Measurements from ENCODE around the gene KYAT1.

Gene KYAT1

GRCh38 chr9:128881884-128882676 is at the start of gene KYAT1, which contains the start of gene LRRC8A:
Gene KYAT1 (minus strand): TSS chr9:128881950. CDS start chr9:128845405, 36,545 bp downstream.
Gene LRRC8A (plus strand): TSS chr9:128882133. CDS start chr9:128907165, 25,032 bp downstream.
- DNase-seq (ENCODE audit: low spot score), result peak; percentile 98

DNA sequence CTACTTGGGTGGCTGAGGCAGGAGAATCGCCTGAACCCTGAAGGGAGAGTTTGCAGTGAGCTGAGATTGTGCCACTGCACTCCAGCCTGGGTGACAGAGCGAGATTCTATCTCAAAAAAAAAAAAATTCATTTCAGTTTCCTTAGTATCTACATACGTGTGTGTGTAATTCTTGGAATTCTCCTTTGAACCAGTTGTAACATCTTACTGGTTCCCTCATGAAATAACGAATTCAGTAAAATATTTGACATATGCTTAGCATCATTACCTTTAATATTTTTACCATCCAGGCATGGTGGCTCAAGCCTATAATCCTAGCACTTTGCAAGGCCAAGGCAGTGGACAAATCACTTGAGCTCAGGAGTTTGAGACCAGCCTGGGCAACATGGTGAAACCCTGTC is 47.8 kb upstream of the KYAT1 start:
- no peak for DNase-seq (ENCODE audit: low spot score)

DNA sequence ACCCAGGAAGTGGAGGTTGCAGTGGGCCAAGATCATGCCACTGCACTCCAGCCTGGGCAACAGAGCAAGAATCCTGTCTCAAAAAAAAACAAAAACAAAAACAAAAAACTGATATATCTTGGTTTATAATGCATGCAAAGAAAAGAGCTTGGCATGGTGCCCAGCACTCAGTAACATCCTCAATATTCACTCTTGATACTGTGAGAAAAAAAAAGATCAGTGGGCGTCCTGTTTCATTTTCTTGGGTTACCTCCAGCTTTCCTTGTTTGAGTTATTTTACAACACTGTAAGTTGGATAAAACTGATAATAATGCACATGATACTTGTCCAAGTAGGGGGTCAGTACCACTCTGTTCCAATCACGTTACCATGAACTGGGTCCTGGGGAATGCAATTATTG is 46.9 kb upstream of the KYAT1 start:
- no peak for DNase-seq (ENCODE audit: low spot score)

GRCh38 chr9:128927731-128928411 is 46.1 kb upstream of the KYAT1 start:
- DNase-seq (ENCODE audit: low spot score), result peak; percentile 41

GRCh38 chr9:128923493-128923883 is 41.7 kb upstream of the KYAT1 start:
- DNase-seq (ENCODE audit: low spot score), result no peak

- no peak for DNase-seq (ENCODE audit: low spot score)
These were observed 40.4 kb upstream of the KYAT1 start for GRCh38 chr9:128921881-128922763.

GRCh38 chr9:128920381-128921058 is 38.8 kb upstream of the KYAT1 start, which contains the start of gene PHYHD1:
Gene PHYHD1 (plus strand): TSS chr9:128920982. CDS start chr9:128922324, 1,342 bp downstream.
- DNase-seq (ENCODE audit: low spot score), result no peak

- DNase-seq (ENCODE audit: low spot score), result no peak
These were observed 37.8 kb upstream of the KYAT1 start for GRCh38 chr9:128919402-128920089.

- no peak for DNase-seq (ENCODE audit: low spot score)
These were observed 37.2 kb upstream of the KYAT1 start for GRCh38 chr9:128918921-128919320.

DNA sequence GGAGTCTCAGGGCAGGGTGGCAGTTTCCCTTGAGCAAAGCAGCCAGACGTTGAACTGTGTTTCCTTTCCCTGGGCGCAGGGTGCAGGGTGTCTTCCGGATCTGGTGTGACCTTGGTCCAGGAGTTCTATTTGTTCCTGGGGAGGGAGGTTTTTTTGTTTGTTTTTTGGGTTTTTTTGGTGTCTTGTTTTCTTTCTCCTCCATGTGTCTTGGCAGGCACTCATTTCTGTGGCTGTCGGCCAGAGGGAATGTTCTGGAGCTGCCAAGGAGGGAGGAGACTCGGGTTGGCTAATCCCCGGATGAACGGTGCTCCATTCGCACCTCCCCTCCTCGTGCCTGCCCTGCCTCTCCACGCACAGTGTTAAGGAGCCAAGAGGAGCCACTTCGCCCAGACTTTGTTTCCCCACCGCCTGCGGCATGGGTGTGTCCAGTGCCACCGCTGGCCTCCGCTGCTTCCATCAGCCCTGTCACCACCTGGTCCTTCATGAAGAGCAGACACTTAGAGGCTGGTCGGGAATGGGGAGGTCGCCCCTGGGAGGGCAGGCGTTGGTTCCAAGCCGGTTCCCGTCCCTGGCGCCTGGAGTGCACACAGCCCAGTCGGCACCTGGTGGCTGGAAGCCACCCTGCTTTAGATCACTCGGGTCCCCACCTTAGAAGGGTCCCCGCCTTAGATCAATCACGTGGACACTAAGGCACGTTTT is 35.5 kb upstream of the KYAT1 start:
- no peak for DNase-seq (ENCODE audit: low spot score)

- DNase-seq (ENCODE audit: low spot score), result no peak
These were observed 35.0 kb upstream of the KYAT1 start for GRCh38 chr9:128916745-128917144.

GRCh38 chr9:128916204-128916603 is 34.5 kb upstream of the KYAT1 start:
- no peak for DNase-seq (ENCODE audit: low spot score)

- no peak for DNase-seq (ENCODE audit: low spot score)
These were observed 32.4 kb upstream of the KYAT1 start for GRCh38 chr9:128913995-128914772.

GRCh38 chr9:128913048-128913900 is 31.5 kb upstream of the KYAT1 start:
- DNase-seq (ENCODE audit: low spot score), result no peak

DNA sequence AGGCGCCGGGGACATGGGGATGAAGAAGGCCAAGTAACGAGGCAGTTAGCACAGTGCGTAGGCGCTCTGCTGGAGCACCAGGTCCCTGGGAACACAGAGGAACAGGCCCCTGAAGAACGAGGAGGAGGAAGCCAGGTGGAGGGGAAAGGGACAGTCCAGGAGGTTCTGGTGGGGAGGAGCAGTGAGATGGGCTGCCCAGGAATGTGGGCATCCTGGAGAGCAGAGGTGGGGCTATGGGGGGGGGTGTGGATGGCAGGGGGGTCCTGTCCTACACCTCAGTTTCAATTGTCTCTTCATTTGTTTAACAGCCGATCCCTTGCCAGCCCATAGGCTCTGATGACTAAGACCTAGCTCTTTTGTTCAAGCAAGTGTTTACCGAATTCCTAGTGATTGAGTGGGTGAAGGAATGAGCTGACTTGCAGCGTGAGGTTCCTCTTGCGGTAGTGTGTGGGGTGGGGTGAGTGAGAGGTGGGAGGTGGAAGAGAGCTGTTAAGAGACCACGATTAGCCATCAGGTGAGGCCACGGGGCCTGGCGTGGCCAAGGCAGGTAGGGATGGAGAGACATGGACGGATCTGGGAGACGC is 30.6 kb upstream of the KYAT1 start:
- no peak for DNase-seq (ENCODE audit: low spot score)

DNA sequence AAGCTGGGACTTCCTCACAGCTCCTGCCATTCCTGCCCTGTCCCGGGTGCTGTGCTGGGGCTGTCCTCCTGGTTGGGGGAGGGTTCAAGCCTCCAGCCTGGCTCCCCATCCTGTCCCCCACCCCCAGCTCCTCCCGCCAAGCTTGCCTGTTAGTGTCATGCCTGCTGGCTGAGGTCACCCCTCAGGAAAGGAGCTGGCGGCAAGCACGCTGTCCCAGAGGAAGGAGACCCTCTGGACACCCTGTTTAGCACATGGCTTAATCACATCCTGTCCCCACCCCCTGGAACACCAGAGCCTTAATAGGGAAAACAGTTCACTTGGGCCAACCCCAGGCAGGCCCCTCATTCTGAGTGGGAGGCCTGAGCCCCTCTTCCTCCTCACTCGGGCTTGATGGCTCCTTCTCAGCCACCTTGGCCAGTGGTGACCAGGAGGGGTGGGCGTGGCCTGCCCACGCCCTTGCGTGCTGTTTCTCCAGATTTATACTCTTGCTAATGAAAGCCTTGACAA is 29.8 kb upstream of the KYAT1 start:
- DNase-seq (ENCODE audit: low spot score), result no peak

GRCh38 chr9:128910906-128911305 is 29.2 kb upstream of the KYAT1 start:
- DNase-seq (ENCODE audit: low spot score), result no peak

- DNase-seq (ENCODE audit: low spot score), result no peak
These were observed 28.1 kb upstream of the KYAT1 start for GRCh38 chr9:128909859-128910258.

All from activated CD4-positive, alpha-beta T cell treated with anti-CD3 and anti-CD28 coated beads, Interleukin-2, Interleukin-4, amounts not matched to agents 100 ng/mL and 50 ng/mL, durations not matched to agents 16 hours and 8 hours (primary cell).